NCI-H1048 (cell line): ENCODE data around the gene CLDN24.

Source experiments
- DNase-seq: peaks from one replicate; lab custom pipeline; 2025; lab: John Stamatoyannopoulos, UW

The CLDN24 gene

GRCh38 chr4:183284258-183284785, 37.9 kb downstream of the CLDN24 start:
- DNase-seq = no peak

- no peak for DNase-seq
These were observed 46.1 kb downstream of the CLDN24 start for GRCh38 chr4:183276106-183276505.

GRCh38 chr4:183272384-183272783, 49.8 kb downstream of the CLDN24 start:
- no peak for DNase-seq
